ENCODE measurements around the gene CLMP.

GRCh38 chr11:123110397-123110796 lies 84.7 kb downstream of the CLMP start:
- no peak for TF ChIP-seq OSR1 (CRISPR knock-in tag; IDR thresholded peaks at IDR 0.05)
- no peak for TF ChIP-seq ISL1 (CRISPR knock-in tag; IDR thresholded peaks at IDR 0.05)
- no peak for TF ChIP-seq ESRRG (CRISPR knock-in tag; IDR thresholded peaks at IDR 0.05)
- no peak for TF ChIP-seq TOX (CRISPR knock-in tag; IDR thresholded peaks at IDR 0.05; ENCODE audit: borderline replicate concordance)
- no peak for TF ChIP-seq CREB5 (CRISPR knock-in tag; IDR thresholded peaks at IDR 0.05; ENCODE audit: low read depth)

Data from SK-N-SH treated with all-trans-retinoic acid at 6 μM for 48 hours (cell line).